T-helper 2 cell (primary cell): ENCODE results near the gene PHACTR1.
"Not testable (repeated sequence)": the region's sequence is repeated elsewhere in the genome, so short reads cannot be mapped to it uniquely, and the experiment has no call there.

Experiments
- DNase-seq, 5 experiments: peaks; one replicate each; pipeline versions ENCODE4 v3.0.0 to v3.0.0-alpha.2; 2012 to 2022

PHACTR1 gene

GRCh38 chr6:13215390-13215789, 498.8 kb downstream of the PHACTR1 start:
- DNase-seq = no peak

GRCh38 chr6:13216236-13217014, 499.9 kb downstream of the PHACTR1 start:
- no peak for DNase-seq

- DNase-seq = no peak
Measured at GRCh38 chr6:13217206-13217905, 500.8 kb downstream of the PHACTR1 start.

GRCh38 chr6:13220266-13220665, 503.7 kb downstream of the PHACTR1 start:
- no peak for DNase-seq

- DNase-seq = no peak
Measured at GRCh38 chr6:13222048-13222447, 505.5 kb downstream of the PHACTR1 start.

- DNase-seq = no peak
Measured at GRCh38 chr6:13226071-13226470, 509.5 kb downstream of the PHACTR1 start.

GRCh38 chr6:13228264-13229204, 512.0 kb downstream of the PHACTR1 start:
- DNase-seq = no peak

- peak in 2 of 5 experiments; percentile 33 to 79 for DNase-seq
Measured at GRCh38 chr6:13229205-13230085, 512.9 kb downstream of the PHACTR1 start.

GRCh38 chr6:13233106-13233505, 516.5 kb downstream of the PHACTR1 start:
- DNase-seq = no peak

- DNase-seq = no peak
Measured at GRCh38 chr6:13234130-13234529, 517.6 kb downstream of the PHACTR1 start.

GRCh38 chr6:13235339-13235738, 518.8 kb downstream of the PHACTR1 start:
- DNase-seq = no peak

GRCh38 chr6:13237318-13237717, 520.8 kb downstream of the PHACTR1 start:
- no peak for DNase-seq

- DNase-seq = no peak
Measured at GRCh38 chr6:13238017-13238416, 521.5 kb downstream of the PHACTR1 start.

GRCh38 chr6:13238640-13239216, 522.2 kb downstream of the PHACTR1 start:
- no peak for DNase-seq

GRCh38 chr6:13239530-13240455, 523.2 kb downstream of the PHACTR1 start:
- no peak for DNase-seq

GRCh38 chr6:13241364-13241763, 524.8 kb downstream of the PHACTR1 start:
- DNase-seq = no peak

- no peak for DNase-seq
Measured at GRCh38 chr6:13242178-13242577, 525.6 kb downstream of the PHACTR1 start.

GRCh38 chr6:13242590-13242989, 526.0 kb downstream of the PHACTR1 start:
- DNase-seq = no peak

GRCh38 chr6:13243033-13243432, 526.5 kb downstream of the PHACTR1 start:
- no peak for DNase-seq

GRCh38 chr6:13243745-13244144, 527.2 kb downstream of the PHACTR1 start:
- DNase-seq = not testable (repeated sequence)
